HepG2 (cell line): ENCODE measurements around the gene MLN. TPM values are rescaled to one million over a fixed set of nuclear protein-coding genes. Genes with fewer than 3 reads are reported as not detected.
A peak's percentile ranks its signal among the peaks of the same experiment; 100 is the strongest.

ENCODE experiments used
- ATAC-seq: fragments of 200-7000 bp; cut with Tn5 transposase; 3 replicates; pipeline ENCODE4 v1.9.1; 2020; ENCODE audit warnings: mild to moderate bottlenecking, moderate library complexity
- BruUV-seq: library from RNA; stranded (reverse); fragments of 400-500 nt; replicated peaks from 2 replicates; lab custom pipeline; 2021; lab: Mats Ljungman, UMichigan
- CTCF ChIA-PET: fragments of 300-600 bp; formaldehyde crosslinking; extraction: SDS; loops from one replicate; lab custom pipeline; 2021; ENCODE audit warnings: low total read pairs, inconsistent platforms, low intra/inter-chr PET ratio; lab: Yijun Ruan, JAX
- POLR2A ChIA-PET: fragments of 350-600 bp; sonication (Branson Sonifier 250); formaldehyde crosslinking; loops from one replicate; lab custom pipeline; 2020; ENCODE audit warnings: antibody characterized with exemption, inconsistent platforms; lab: Yijun Ruan, JAX
- DNase-seq: peaks from one replicate; pipeline ENCODE4 v3.0.0-alpha.2; 2015; ENCODE audit warnings: low spot score
- FAIRE-seq: peaks from 3 replicates; lab custom pipeline; 2011; peaks lifted over from hg19 to GRCh38; lab: Jason Lieb, UNC
- H2AFZ ChIP-seq: one replicate; pipeline ENCODE4 v1.6.1; 2011; ENCODE audit warnings: low read length, inconsistent platforms
- H3K27ac ChIP-seq: fragments of 300-600 bp; 3 replicates; pipeline ENCODE4 v1.8.0; 2011; ENCODE audit warnings: mixed run types, mild to moderate bottlenecking, mixed read lengths, low read length, inconsistent platforms; ENCODE audit not compliant: insufficient read depth; ENCODE audit errors: extremely low read length
- H3K27me3 ChIP-seq, 2 experiments: fragments of 200-600 bp in 1 of 2; 2 replicates in 1 of 2; 3 replicates in 1 of 2; pipeline versions ENCODE4 v1.6.0 to v1.8.0; 2011; ENCODE audit warnings: low read length in 2 of 2, mild to moderate bottlenecking in 2 of 2, moderate library complexity in 2 of 2, inconsistent platforms in 1 of 2; ENCODE audit not compliant: insufficient read depth in 2 of 2, control insufficient read depth in 1 of 2
- H3K36me3 ChIP-seq, 2 experiments: fragments of 200-600 bp in 1 of 2; replicated peaks in 1 of 2; 2 replicates in 1 of 2; 3 replicates in 1 of 2; pipeline versions ENCODE4 v1.5.1 to v1.8.0; 2011; ENCODE audit warnings: low read length in 2 of 2, inconsistent platforms in 1 of 2; ENCODE audit not compliant: insufficient read depth in 2 of 2, control insufficient read depth in 1 of 2
- H3K4me1 ChIP-seq: 2 replicates; pipeline ENCODE4 v1.5.1; 2012; ENCODE audit warnings: low read length, inconsistent platforms; ENCODE audit not compliant: insufficient read depth
- H3K4me2 ChIP-seq: 2 replicates; pipeline ENCODE4 v1.6.0; 2011; ENCODE audit warnings: low read depth, low read length, inconsistent platforms
- H3K4me3 ChIP-seq, 3 experiments: fragments of 200-600 bp in 1 of 3; sonication (generic), shearing (Covaris generic) in 1 of 3; replicated peaks in 1 of 3; 2 replicates each; pipeline ENCODE4 v1.5.1; 2011 to 2016; ENCODE audit warnings: low read length in 3 of 3, inconsistent platforms in 2 of 3, low read depth in 2 of 3, mild to moderate bottlenecking in 2 of 3, control low read depth in 1 of 3, mixed read lengths in 1 of 3; ENCODE audit not compliant: insufficient read depth in 1 of 3
- H3K79me2 ChIP-seq: one replicate; pipeline ENCODE4 v1.6.1; 2011; ENCODE audit warnings: low read length, inconsistent platforms; ENCODE audit not compliant: insufficient read depth
- H3K9ac ChIP-seq: 2 replicates; pipeline ENCODE4 v1.6.0; 2011; ENCODE audit warnings: mild to moderate bottlenecking, low read depth, low read length, inconsistent platforms; ENCODE audit not compliant: insufficient read depth
- H3K9me3 ChIP-seq: 2 replicates; pipeline ENCODE4 v1.5.1; 2012; ENCODE audit warnings: mild to moderate bottlenecking, low read length
- H4K20me1 ChIP-seq: 2 replicates; pipeline ENCODE4 v1.6.0; 2011; ENCODE audit warnings: inconsistent platforms, mild to moderate bottlenecking, low read length, moderate library complexity; ENCODE audit not compliant: insufficient read depth
- AKAP8 ChIP-seq: sonication (generic); formaldehyde crosslinking; IDR thresholded peaks from 2 replicates; pipeline ENCODE4 v1.5.1; 2020; ENCODE audit warnings: mild to moderate bottlenecking, missing genetic modification reagents
- ATRX ChIP-seq: sonication (generic); formaldehyde crosslinking; IDR thresholded peaks from 2 replicates; pipeline ENCODE4 v1.4.0; 2020; ENCODE audit warnings: missing genetic modification reagents, borderline replicate concordance
- CBX1 ChIP-seq: IDR thresholded peaks from one replicate; pipeline ENCODE4 v1.6.1; 2016; ENCODE audit warnings: antibody characterized with exemption, low read depth
- FOXA1 ChIP-seq, 2 experiments: fragments of 450-650 bp in 1 of 2; sonication (generic) in 1 of 2; formaldehyde crosslinking in 1 of 2; IDR thresholded peaks; 2 replicates each; pipeline versions ENCODE4 v1.4.0 to v1.6.1; 2016 to 2020; ENCODE audit warnings: missing genetic modification reagents in 1 of 2
- HOXA9 ChIP-seq: sonication (generic); formaldehyde crosslinking; IDR thresholded peaks from 2 replicates; pipeline ENCODE4 v1.8.1; 2022; ENCODE audit warnings: missing genetic modification reagents, mild to moderate bottlenecking, moderate library complexity, borderline replicate concordance
- NR2F6 ChIP-seq, 2 experiments: IDR thresholded peaks; 2 replicates each; pipeline ENCODE4 v1.6.1; 2016; ENCODE audit warnings: antibody characterized with exemption in 1 of 2, mild to moderate bottlenecking in 1 of 2
- PAF1 ChIP-seq: IDR thresholded peaks from 2 replicates; pipeline ENCODE4 v1.6.1; 2016; ENCODE audit warnings: missing genetic modification reagents, missing compliant biosample characterization
- SAFB2 ChIP-seq: sonication (generic); formaldehyde crosslinking; IDR thresholded peaks from 2 replicates; pipeline ENCODE4 v1.5.1; 2020; ENCODE audit warnings: missing genetic modification reagents, low read depth, mild to moderate bottlenecking, borderline replicate concordance
- ZKSCAN8 ChIP-seq: IDR thresholded peaks from 2 replicates; pipeline ENCODE4 v1.6.1; 2016; ENCODE audit warnings: borderline replicate concordance, missing genetic modification reagents, missing compliant biosample characterization
- ZNF251 ChIP-seq: sonication (generic); formaldehyde crosslinking; IDR thresholded peaks from 2 replicates; pipeline ENCODE4 v1.9.0; 2021; ENCODE audit warnings: mild to moderate bottlenecking, missing genetic modification reagents
- ZNF563 ChIP-seq: sonication (generic); formaldehyde crosslinking; IDR thresholded peaks from 2 replicates; pipeline ENCODE4 v1.8.0; 2022; ENCODE audit warnings: mild to moderate bottlenecking, moderate library complexity, missing genetic modification reagents
- WGBS: methylation state at CpG from one replicate; pipeline ENCODE4 v1.1.6; 2017; ENCODE audit warnings: low lambda C conversion rate; 5-methylcytosine and 5-hydroxymethylcytosine counted together
- in situ Hi-C: cut with HindIII; loops from 2 replicates; pipeline ENCODE4 v1.10.0; 2017; ENCODE audit warnings: low pct_unique_long_range_greater_than_20kb; ENCODE audit not compliant: extremely low pct_ligation_motif_present
- intact Hi-C: fragments of 100-400 bp; cut with micrococcal nuclease; formaldehyde crosslinking; loops from one replicate; pipeline ENCODE4 v1.10.0; 2022; ENCODE audit not compliant: unreplicated experiment
- polyA plus RNA-seq, 8 experiments: library from polyadenylated mRNA; depleted of rRNA in 3 of 8; stranded (reverse) in 7 of 8; unstranded in 1 of 8; fragments of >200 nt; fragmentation: Illumina TruSeq in 4 of 8; extraction: Trizol in 4 of 8; gene quantifications; 2 replicates each; pipeline versions ENCODE4 v1.2.1 to v1.2.3, GENCODE V29; 2011 to 2016; ENCODE audit warnings: low read depth in 4 of 8, missing spikeins in 1 of 8, mixed read lengths in 1 of 8; ENCODE audit not compliant: insufficient read depth in 1 of 8
- total RNA-seq, 5 experiments: library from RNA; depleted of rRNA; stranded (reverse); fragments of >200 nt; fragmentation: Illumina TruSeq; extraction: Trizol; gene quantifications; 2 replicates each; pipeline ENCODE4 v1.2.3, GENCODE V29; 2016; ENCODE audit warnings: low read depth in 1 of 5
- TF ChIP-seq, protein P1 (sequence below): IDR thresholded peaks from 2 replicates; pipeline ENCODE4 v1.6.1; 2016
- TF ChIP-seq, protein P2 (sequence below): sonication (generic); formaldehyde crosslinking; IDR thresholded peaks from 2 replicates; pipeline ENCODE4 v1.4.0; 2020; ENCODE audit warnings: low read depth, mild to moderate bottlenecking, missing genetic modification reagents
- TF ChIP-seq, protein P3 (sequence below): sonication (generic); formaldehyde crosslinking; IDR thresholded peaks from 2 replicates; pipeline ENCODE4 v1.8.1; 2023; ENCODE audit warnings: missing genetic modification reagents, inconsistent platforms, borderline replicate concordance
- TF ChIP-seq, protein P4 (sequence below): sonication (generic); formaldehyde crosslinking; IDR thresholded peaks from 2 replicates; pipeline ENCODE4 v1.4.0; 2020; ENCODE audit warnings: missing genetic modification reagents, low read depth, mild to moderate bottlenecking, borderline replicate concordance

The MLN gene
- total and polyA plus RNA-seq, 2 of the 13 experiments (the other 11 are each of a cell fraction or from before 2014, with no cell fraction given), result not detected

DNA sequence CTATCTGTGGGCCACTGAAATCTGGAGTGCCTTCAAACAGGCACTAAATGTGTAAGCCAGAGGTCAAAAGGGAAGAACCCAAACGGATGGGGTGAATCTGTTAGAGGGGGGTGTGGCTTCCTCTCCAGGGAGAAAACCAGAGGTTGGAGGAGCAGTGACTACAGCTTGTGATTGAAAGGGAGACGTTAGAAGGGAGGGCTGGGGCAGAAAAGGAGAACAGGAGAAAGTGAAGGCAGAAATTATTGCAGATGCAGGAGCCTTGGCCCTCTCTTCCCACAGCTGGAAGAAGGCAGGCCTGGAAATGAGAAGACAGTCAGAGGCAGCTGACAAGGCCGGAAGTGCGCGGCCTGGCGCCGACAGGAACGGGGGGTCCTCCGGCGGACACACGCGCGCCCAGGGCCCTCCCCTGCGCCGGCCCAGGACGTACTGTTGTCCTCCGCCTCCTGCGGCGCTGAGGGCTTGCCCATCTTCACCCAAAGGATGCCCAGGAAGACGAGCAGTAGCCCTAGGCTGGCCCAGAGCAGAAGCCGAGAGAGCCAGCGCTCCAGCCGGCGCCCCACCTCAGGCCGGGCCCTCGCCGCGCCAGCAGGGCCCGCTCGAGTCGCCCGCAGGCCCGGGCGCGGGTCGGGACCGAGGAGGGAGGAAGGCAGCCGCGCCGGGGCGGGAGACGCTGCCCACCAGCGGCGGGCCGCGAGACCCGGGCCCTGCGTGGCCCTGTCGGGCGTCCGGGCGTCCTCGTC, 15.7 kb downstream of the MLN start (continued):
- TF ChIP-seq, protein P1, sequence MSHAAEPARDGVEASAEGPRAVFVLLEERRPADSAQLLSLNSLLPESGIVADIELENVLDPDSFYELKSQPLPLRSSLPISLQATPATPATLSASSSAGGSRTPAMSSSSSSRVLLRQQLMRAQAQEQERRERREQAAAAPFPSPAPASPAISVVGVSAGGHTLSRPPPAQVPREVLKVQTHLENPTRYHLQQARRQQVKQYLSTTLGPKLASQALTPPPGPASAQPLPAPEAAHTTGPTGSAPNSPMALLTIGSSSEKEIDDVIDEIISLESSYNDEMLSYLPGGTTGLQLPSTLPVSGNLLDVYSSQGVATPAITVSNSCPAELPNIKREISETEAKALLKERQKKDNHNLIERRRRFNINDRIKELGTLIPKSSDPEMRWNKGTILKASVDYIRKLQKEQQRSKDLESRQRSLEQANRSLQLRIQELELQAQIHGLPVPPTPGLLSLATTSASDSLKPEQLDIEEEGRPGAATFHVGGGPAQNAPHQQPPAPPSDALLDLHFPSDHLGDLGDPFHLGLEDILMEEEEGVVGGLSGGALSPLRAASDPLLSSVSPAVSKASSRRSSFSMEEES (CRISPR knock-in tag), result peak; percentile 65
- TF ChIP-seq, protein P2, sequence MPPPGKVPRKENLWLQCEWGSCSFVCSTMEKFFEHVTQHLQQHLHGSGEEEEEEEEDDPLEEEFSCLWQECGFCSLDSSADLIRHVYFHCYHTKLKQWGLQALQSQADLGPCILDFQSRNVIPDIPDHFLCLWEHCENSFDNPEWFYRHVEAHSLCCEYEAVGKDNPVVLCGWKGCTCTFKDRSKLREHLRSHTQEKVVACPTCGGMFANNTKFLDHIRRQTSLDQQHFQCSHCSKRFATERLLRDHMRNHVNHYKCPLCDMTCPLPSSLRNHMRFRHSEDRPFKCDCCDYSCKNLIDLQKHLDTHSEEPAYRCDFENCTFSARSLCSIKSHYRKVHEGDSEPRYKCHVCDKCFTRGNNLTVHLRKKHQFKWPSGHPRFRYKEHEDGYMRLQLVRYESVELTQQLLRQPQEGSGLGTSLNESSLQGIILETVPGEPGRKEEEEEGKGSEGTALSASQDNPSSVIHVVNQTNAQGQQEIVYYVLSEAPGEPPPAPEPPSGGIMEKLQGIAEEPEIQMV (CRISPR knock-in tag), result no peak
- TF ChIP-seq, protein P3, sequence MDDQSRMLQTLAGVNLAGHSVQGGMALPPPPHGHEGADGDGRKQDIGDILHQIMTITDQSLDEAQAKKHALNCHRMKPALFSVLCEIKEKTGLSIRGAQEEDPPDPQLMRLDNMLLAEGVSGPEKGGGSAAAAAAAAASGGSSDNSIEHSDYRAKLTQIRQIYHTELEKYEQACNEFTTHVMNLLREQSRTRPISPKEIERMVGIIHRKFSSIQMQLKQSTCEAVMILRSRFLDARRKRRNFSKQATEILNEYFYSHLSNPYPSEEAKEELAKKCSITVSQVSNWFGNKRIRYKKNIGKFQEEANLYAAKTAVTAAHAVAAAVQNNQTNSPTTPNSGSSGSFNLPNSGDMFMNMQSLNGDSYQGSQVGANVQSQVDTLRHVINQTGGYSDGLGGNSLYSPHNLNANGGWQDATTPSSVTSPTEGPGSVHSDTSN (CRISPR knock-in tag), result no peak
- no peak for TF ChIP-seq AKAP8 (CRISPR knock-in tag)
- no peak for TF ChIP-seq ATRX (CRISPR knock-in tag)

DNA sequence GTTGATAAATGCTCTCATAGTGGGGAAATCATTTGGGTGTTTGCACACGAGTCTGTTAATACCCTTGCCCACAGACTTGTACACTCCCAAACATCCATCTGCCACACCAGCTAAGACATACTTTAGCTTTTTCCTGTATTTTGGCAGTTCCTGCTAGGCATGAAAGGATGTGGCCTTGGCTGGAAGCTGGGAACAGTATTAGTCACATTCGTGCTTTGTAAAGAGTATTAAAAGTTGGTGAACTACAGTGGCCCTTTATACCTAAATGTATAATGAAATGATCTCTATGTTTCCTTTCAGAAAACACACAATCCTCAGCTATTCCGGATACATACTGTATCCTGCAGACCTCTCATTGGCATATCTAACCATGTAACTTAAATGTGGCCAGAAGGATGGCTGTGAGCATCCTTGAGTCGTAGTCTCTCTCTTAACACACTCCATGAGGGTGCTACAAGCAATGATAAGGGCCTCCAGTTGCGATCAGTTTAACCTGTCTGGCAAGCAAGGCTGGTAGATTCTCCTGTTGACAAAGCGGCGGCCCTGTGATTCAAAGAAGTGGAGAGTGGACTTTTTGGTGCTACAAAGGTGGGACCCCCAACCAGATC, 16.4 kb downstream of the MLN start:
- FAIRE-seq (peak; percentile 12), ATAC-seq (no peak), DNase-seq (no peak)
- Histone ChIP-seq H3K79me2 (peaks cover 24% of the 10 kb centered on the region), H3K36me3 (peaks cover 7 to 17% of the 10 kb centered on the region in 2 experiments), H3K4me1 (peaks cover 29% of the 10 kb centered on the region), H3K9me3 (no peaks in the 10 kb centered on the region), H2AFZ (no peak overlapping the region), H3K4me2 (peak overlapping the region; percentile 83), H4K20me1 (peaks cover 9% of the 10 kb centered on the region; the same call in 1 of the 2 replicates), H3K9ac (peak overlapping the region; percentile 90), H3K4me3 (peak overlapping the region; percentile 66 to 87 (median 81)), H3K27me3 (peaks cover 0 to 2% of the 10 kb centered on the region in 2 experiments; a peak in 2 of 5 replicates), H3K27ac (peak overlapping the region; percentile 72)
- BruUV-seq, result TSS peak; percentile 54
- intact Hi-C loops (no loop called here), in situ Hi-C loops (no loop called here)
- ChIA-PET CTCF (no interaction called here), POLR2A (interaction anchor here (0.5 to 2.1 kb wide), 10 partner anchors 8 to 205 kb away, joined by 3 to 13 read pairs (median 4); partner anchors contain the start of gene UQCC2)
- WGBS, result 81% methylated on average over 7 of the region's 7 CpGs
- no peak for TF ChIP-seq ZNF251 (CRISPR knock-in tag)
- TF ChIP-seq FOXA1 (IDR thresholded peaks at IDR 0.05), result no peak
- no peak for TF ChIP-seq FOXA1 (CRISPR knock-in tag; IDR thresholded peaks at IDR 0.05)
- TF ChIP-seq, protein P4, sequence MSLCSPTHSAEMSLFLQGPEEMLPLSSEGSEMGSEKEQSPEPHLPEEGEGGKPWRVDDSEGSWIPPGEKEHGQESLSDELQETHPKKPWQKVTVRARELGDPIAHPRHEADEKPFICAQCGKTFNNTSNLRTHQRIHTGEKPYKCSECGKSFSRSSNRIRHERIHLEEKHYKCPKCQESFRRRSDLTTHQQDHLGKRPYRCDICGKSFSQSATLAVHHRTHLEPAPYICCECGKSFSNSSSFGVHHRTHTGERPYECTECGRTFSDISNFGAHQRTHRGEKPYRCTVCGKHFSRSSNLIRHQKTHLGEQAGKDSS (CRISPR knock-in tag), result no peak
- TF ChIP-seq ZNF563 (CRISPR knock-in tag), result no peak
- no peak for TF ChIP-seq ATRX (CRISPR knock-in tag)
- TF ChIP-seq PAF1 (CRISPR knock-in tag), result no peak
- TF ChIP-seq CBX1, result no peak
- no peak for TF ChIP-seq ZKSCAN8 (CRISPR knock-in tag)
- TF ChIP-seq SAFB2 (CRISPR knock-in tag), result 0 out of 2 replicates have a peak, but pooled peaks have one; percentile 4
- no peak for TF ChIP-seq NR2F6 (IDR thresholded peaks at IDR 0.05)
- TF ChIP-seq NR2F6 (CRISPR knock-in tag; IDR thresholded peaks at IDR 0.05), result no peak
- no peak for TF ChIP-seq HOXA9 (CRISPR knock-in tag)
